HepG2 (cell line): ENCODE data around the gene OSGIN1. TPM values are rescaled to one million over a fixed set of nuclear protein-coding genes. Genes with fewer than 3 reads are reported as not detected.

Source experiments
- ATRX ChIP-seq: sonication (generic); formaldehyde crosslinking; IDR thresholded peaks from 2 replicates; pipeline ENCODE4 v1.4.0; 2020; ENCODE audit warnings: missing genetic modification reagents, borderline replicate concordance
- ELF3 ChIP-seq: IDR thresholded peaks from 2 replicates; pipeline ENCODE4 v1.6.1; 2016; ENCODE audit warnings: missing genetic modification reagents, missing compliant biosample characterization
- ELK4 ChIP-seq: sonication (generic); formaldehyde crosslinking; IDR thresholded peaks from 2 replicates; pipeline ENCODE4 v1.9.0; 2021; ENCODE audit warnings: missing genetic modification reagents, borderline replicate concordance
- FOXK1 ChIP-seq: sonication (generic); formaldehyde crosslinking; IDR thresholded peaks from 2 replicates; pipeline ENCODE4 v1.4.0; 2020; ENCODE audit warnings: low read depth, missing genetic modification reagents, borderline replicate concordance
- HOMEZ ChIP-seq: IDR thresholded peaks from 2 replicates; pipeline ENCODE4 v1.6.1; 2016; ENCODE audit warnings: low read depth
- KDM3A ChIP-seq: IDR thresholded peaks from 2 replicates; pipeline ENCODE4 v1.6.1; 2018; ENCODE audit warnings: low read depth, missing compliant biosample characterization
- KMT2A ChIP-seq: sonication (generic); formaldehyde crosslinking; IDR thresholded peaks from 2 replicates; pipeline ENCODE4 v1.4.0; 2020; ENCODE audit warnings: missing genetic modification reagents
- MYPOP ChIP-seq: sonication (generic); formaldehyde crosslinking; IDR thresholded peaks from 2 replicates; pipeline ENCODE4 v1.8.1; 2023; ENCODE audit warnings: mild to moderate bottlenecking, moderate library complexity, missing genetic modification reagents
- SOX13 ChIP-seq, 3 experiments: fragments of 450-650 bp in 1 of 3; sonication (generic) in 1 of 3; formaldehyde crosslinking in 1 of 3; IDR thresholded peaks in 2 of 3; conservative IDR thresholded peaks in 1 of 3; 2 replicates each; pipeline versions ENCODE4 v1.5.0 to v1.6.1; 2016 to 2020; ENCODE audit warnings: antibody characterized with exemption in 1 of 3, mild to moderate bottlenecking in 1 of 3, missing compliant biosample characterization in 1 of 3, missing genetic modification reagents in 1 of 3, moderate library complexity in 1 of 3
- SP4 ChIP-seq: sonication (generic); formaldehyde crosslinking; IDR thresholded peaks from 2 replicates; pipeline ENCODE4 v1.8.1; 2023; ENCODE audit warnings: mild to moderate bottlenecking, missing genetic modification reagents
- XBP1 ChIP-seq: sonication (generic); formaldehyde crosslinking; IDR thresholded peaks from 2 replicates; pipeline ENCODE4 v1.5.0; 2020; ENCODE audit warnings: missing genetic modification reagents
- YY1 ChIP-seq: IDR thresholded peaks from 2 replicates; pipeline ENCODE4 v1.6.1; 2011; ENCODE audit warnings: low read length, low read depth, moderate library complexity, mild to moderate bottlenecking; ENCODE audit not compliant: insufficient read depth, insufficient replicate concordance
- ZFY ChIP-seq: sonication (generic); formaldehyde crosslinking; IDR thresholded peaks from 2 replicates; pipeline ENCODE4 v1.4.0; 2020; ENCODE audit warnings: missing genetic modification reagents
- ZNF12 ChIP-seq: sonication (generic); formaldehyde crosslinking; IDR thresholded peaks from 2 replicates; pipeline ENCODE4 v1.5.0; 2020; ENCODE audit warnings: missing genetic modification reagents
- ZNF205 ChIP-seq: IDR thresholded peaks from 2 replicates; pipeline ENCODE4 v1.6.1; 2018; ENCODE audit warnings: missing biosample characterization, missing genetic modification reagents
- ZNF264 ChIP-seq: sonication (generic); formaldehyde crosslinking; IDR thresholded peaks from 2 replicates; pipeline ENCODE4 v1.4.0; 2020; ENCODE audit warnings: missing genetic modification reagents
- ZSCAN31 ChIP-seq: sonication (generic); formaldehyde crosslinking; IDR thresholded peaks from 2 replicates; pipeline ENCODE4 v1.5.0; 2020; ENCODE audit warnings: low read depth, mild to moderate bottlenecking, missing genetic modification reagents
- polyA plus RNA-seq, 8 experiments: library from polyadenylated mRNA; depleted of rRNA in 3 of 8; stranded (reverse) in 7 of 8; unstranded in 1 of 8; fragments of >200 nt; fragmentation: Illumina TruSeq in 4 of 8; extraction: Trizol in 4 of 8; gene quantifications; 2 replicates each; pipeline versions ENCODE4 v1.2.1 to v1.2.3, GENCODE V29; 2011 to 2016; ENCODE audit warnings: low read depth in 4 of 8, missing spikeins in 1 of 8, mixed read lengths in 1 of 8; ENCODE audit not compliant: insufficient read depth in 1 of 8
- total RNA-seq, 5 experiments: library from RNA; depleted of rRNA; stranded (reverse); fragments of >200 nt; fragmentation: Illumina TruSeq; extraction: Trizol; gene quantifications; 2 replicates each; pipeline ENCODE4 v1.2.3, GENCODE V29; 2016; ENCODE audit warnings: low read depth in 1 of 5
- TF ChIP-seq, protein P1 (sequence below): sonication (generic); formaldehyde crosslinking; conservative IDR thresholded peaks from 2 replicates; pipeline ENCODE4 v1.8.0; 2022; ENCODE audit warnings: missing genetic modification reagents
- TF ChIP-seq, protein P2 (sequence below): sonication (generic); formaldehyde crosslinking; IDR thresholded peaks from 2 replicates; pipeline ENCODE4 v1.4.0; 2020; ENCODE audit warnings: missing genetic modification reagents, mild to moderate bottlenecking, borderline replicate concordance
- TF ChIP-seq, protein P3 (sequence below): sonication (generic); formaldehyde crosslinking; conservative IDR thresholded peaks from 2 replicates; pipeline ENCODE4 v1.8.0; 2022; ENCODE audit warnings: mild to moderate bottlenecking, moderate library complexity, missing genetic modification reagents

Gene OSGIN1
- total and polyA plus RNA-seq, 2 of the 13 experiments (the other 11 are each of a cell fraction or from before 2014, with no cell fraction given) = 20.5 to 27.1 TPM

- TF ChIP-seq HOMEZ (CRISPR knock-in tag) (0 out of 2 replicates have a peak, but pooled peaks have one; percentile 50), SOX13 (IDR thresholded peaks at IDR 0.05) (no peak), SOX13 (CRISPR knock-in tag; conservative IDR thresholded peaks at IDR 0.05 in 1 of 2, IDR thresholded peaks at IDR 0.05 in 1 of 2) (peak in 1 of 2 experiments; percentile 40; a peak in 1 of 4 replicates), KMT2A (no peak), SP4 (CRISPR knock-in tag) (0 out of 2 replicates have a peak, but pooled peaks have one; percentile 22), KDM3A (CRISPR knock-in tag) (0 out of 2 replicates have a peak, but pooled peaks have one; percentile 28), ZNF12 (CRISPR knock-in tag) (no peak), FOXK1 (no peak), ZNF264 (no peak), ELK4 (CRISPR knock-in tag) (no peak), XBP1 (CRISPR knock-in tag) (no peak), ATRX (CRISPR knock-in tag) (no peak), ZFY (no peak), ZNF205 (CRISPR knock-in tag) (0 out of 2 replicates have a peak, but pooled peaks have one; percentile 33), ZSCAN31 (no peak), ELF3 (CRISPR knock-in tag) (peak; percentile 43; the same call in 1 of the 2 replicates), MYPOP (CRISPR knock-in tag) (peak; percentile 86; the same call in 1 of the 2 replicates), YY1 (peak; percentile 60)
- TF ChIP-seq, protein P1, sequence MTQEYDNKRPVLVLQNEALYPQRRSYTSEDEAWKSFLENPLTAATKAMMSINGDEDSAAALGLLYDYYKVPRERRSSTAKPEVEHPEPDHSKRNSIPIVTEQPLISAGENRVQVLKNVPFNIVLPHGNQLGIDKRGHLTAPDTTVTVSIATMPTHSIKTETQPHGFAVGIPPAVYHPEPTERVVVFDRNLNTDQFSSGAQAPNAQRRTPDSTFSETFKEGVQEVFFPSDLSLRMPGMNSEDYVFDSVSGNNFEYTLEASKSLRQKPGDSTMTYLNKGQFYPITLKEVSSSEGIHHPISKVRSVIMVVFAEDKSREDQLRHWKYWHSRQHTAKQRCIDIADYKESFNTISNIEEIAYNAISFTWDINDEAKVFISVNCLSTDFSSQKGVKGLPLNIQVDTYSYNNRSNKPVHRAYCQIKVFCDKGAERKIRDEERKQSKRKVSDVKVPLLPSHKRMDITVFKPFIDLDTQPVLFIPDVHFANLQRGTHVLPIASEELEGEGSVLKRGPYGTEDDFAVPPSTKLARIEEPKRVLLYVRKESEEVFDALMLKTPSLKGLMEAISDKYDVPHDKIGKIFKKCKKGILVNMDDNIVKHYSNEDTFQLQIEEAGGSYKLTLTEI (CRISPR knock-in tag) = no peak
- TF ChIP-seq, protein P2, sequence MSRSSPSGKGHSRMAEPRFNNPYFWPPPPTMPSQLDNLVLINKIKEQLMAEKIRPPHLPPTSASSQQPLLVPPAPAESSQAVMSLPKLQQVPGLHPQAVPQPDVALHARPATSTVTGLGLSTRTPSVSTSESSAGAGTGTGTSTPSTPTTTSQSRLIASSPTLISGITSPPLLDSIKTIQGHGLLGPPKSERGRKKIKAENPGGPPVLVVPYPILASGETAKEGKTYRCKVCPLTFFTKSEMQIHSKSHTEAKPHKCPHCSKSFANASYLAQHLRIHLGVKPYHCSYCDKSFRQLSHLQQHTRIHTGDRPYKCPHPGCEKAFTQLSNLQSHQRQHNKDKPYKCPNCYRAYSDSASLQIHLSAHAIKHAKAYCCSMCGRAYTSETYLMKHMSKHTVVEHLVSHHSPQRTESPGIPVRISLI (CRISPR knock-in tag) = no peak
- TF ChIP-seq, protein P3, sequence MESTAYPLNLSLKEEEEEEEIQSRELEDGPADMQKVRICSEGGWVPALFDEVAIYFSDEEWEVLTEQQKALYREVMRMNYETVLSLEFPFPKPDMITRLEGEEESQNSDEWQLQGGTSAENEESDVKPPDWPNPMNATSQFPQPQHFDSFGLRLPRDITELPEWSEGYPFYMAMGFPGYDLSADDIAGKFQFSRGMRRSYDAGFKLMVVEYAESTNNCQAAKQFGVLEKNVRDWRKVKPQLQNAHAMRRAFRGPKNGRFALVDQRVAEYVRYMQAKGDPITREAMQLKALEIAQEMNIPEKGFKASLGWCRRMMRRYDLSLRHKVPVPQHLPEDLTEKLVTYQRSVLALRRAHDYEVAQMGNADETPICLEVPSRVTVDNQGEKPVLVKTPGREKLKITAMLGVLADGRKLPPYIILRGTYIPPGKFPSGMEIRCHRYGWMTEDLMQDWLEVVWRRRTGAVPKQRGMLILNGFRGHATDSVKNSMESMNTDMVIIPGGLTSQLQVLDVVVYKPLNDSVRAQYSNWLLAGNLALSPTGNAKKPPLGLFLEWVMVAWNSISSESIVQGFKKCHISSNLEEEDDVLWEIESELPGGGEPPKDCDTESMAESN (CRISPR knock-in tag) = no peak
These were observed 26.2 kb upstream of the OSGIN1 start (continued) for GRCh38 chr16:83926726-83927397.
